B cell (primary cell): ENCODE results near the gene NDEL1. TPM values are rescaled to one million over a fixed set of nuclear protein-coding genes. Genes with fewer than 3 reads are reported as not detected.

ENCODE experiments used
- ATAC-seq: fragments of 200-7000 bp; cut with Tn5 transposase; one replicate; pipeline ENCODE4 v1.10.0; 2021; ENCODE audit warnings: low read depth, mild to moderate bottlenecking, moderate number of reproducible peaks, moderate library complexity
- CTCF ChIA-PET: fragments of 350-600 bp; sonication (Branson Sonifier 250); formaldehyde crosslinking; loops from one replicate; lab custom pipeline; 2021; ENCODE audit warnings: antibody characterized with exemption, inconsistent platforms; lab: Charles Lee
- POLR2A ChIA-PET: fragments of 350-600 bp; sonication (Branson Sonifier 250); formaldehyde crosslinking; loops from one replicate; lab custom pipeline; 2021; ENCODE audit warnings: antibody characterized with exemption; lab: Charles Lee
- DNase-seq: peaks from one replicate; pipeline ENCODE4 v3.0.0; 2013
- H2AFZ ChIP-seq: 2 replicates; pipeline ENCODE4 v1.6.1; 2012; ENCODE audit warnings: mild to moderate bottlenecking, low read depth, low read length; ENCODE audit not compliant: insufficient read depth, poor library complexity, severe bottlenecking
- H3K27ac ChIP-seq, 2 donors: 1 replicate in 1 of 2; 2 replicates in 1 of 2; pipeline ENCODE4 v1.5.1; 2012 to 2013; ENCODE audit warnings: low read length in 2 of 2, mild to moderate bottlenecking in 2 of 2, moderate library complexity in 1 of 2
- H3K27me3 ChIP-seq, 4 experiments: fragments of 200-600 bp in 1 of 4; sonication (generic) in 1 of 4; replicated peaks in 1 of 4; 1 replicate in 2 of 4; 2 replicates in 2 of 4; pipeline versions ENCODE4 v1.6.1 to v1.7.0; 2013 to 2016; ENCODE audit warnings: low read length in 3 of 4, mild to moderate bottlenecking in 2 of 4, mixed read lengths in 1 of 4, moderate library complexity in 1 of 4; ENCODE audit not compliant: insufficient read depth in 4 of 4, control insufficient read depth in 3 of 4; ENCODE audit errors: control extremely low read depth in 1 of 4
- H3K36me3 ChIP-seq, 2 experiments: replicated peaks in 1 of 2; 1 replicate in 1 of 2; 2 replicates in 1 of 2; pipeline versions ENCODE4 v1.6.1 to v1.7.1; 2013; ENCODE audit warnings: low read length in 1 of 2; ENCODE audit not compliant: insufficient read depth in 2 of 2, control insufficient read depth in 1 of 2; ENCODE audit errors: control extremely low read depth in 1 of 2, extremely low read depth in 1 of 2
- H3K4me1 ChIP-seq, 2 donors: fragments of 200-600 bp in 1 of 2; sonication (generic) in 1 of 2; 1 replicate in 1 of 2; 2 replicates in 1 of 2; pipeline versions ENCODE4 v1.5.1 to v1.6.1; 2013 to 2017; ENCODE audit warnings: low read length in 2 of 2; ENCODE audit not compliant: control insufficient read depth in 2 of 2, insufficient read depth in 2 of 2
- H3K4me2 ChIP-seq: replicated peaks from 2 replicates; pipeline ENCODE3; 2012; ENCODE audit warnings: mild to moderate bottlenecking, low read depth, low read length; ENCODE audit not compliant: poor library complexity, severe bottlenecking
- H3K4me3 ChIP-seq, 5 experiments: fragments of 200-600 bp in 1 of 5; sonication (generic) in 1 of 5; 1 replicate in 3 of 5; 2 replicates in 2 of 5; pipeline versions ENCODE4 v1.5.1 to v1.7.0; 2011 to 2016; ENCODE audit warnings: low read length in 4 of 5, mild to moderate bottlenecking in 4 of 5, low read depth in 2 of 5, control low read depth in 1 of 5, moderate library complexity in 1 of 5; ENCODE audit not compliant: insufficient read depth in 1 of 5; ENCODE audit errors: control extremely low read depth in 1 of 5, extremely low read depth in 1 of 5
- H3K79me2 ChIP-seq: fragments of 200-600 bp; sonication (generic); one replicate; pipeline ENCODE4 v1.6.0; 2016; ENCODE audit warnings: low read length; ENCODE audit not compliant: control insufficient read depth, insufficient read depth
- H3K9ac ChIP-seq: fragments of 200-600 bp; sonication (generic); 2 replicates; pipeline ENCODE4 v1.6.1; 2017; ENCODE audit warnings: mild to moderate bottlenecking, low read length, moderate library complexity
- H3K9me3 ChIP-seq, 3 donors: one replicate each; pipeline versions ENCODE4 v1.6.1 to v1.7.1; 2013; ENCODE audit warnings: low read length in 2 of 3; ENCODE audit not compliant: control insufficient read depth in 2 of 3, insufficient read depth in 1 of 3; ENCODE audit errors: control extremely low read depth in 1 of 3
- H4K20me1 ChIP-seq: 2 replicates; pipeline ENCODE4 v1.6.0; 2012; ENCODE audit warnings: mild to moderate bottlenecking, low read length; ENCODE audit not compliant: insufficient read depth, control insufficient read depth, poor library complexity, severe bottlenecking
- H3K27ac Mint-ChIP-seq: one replicate; pipeline ENCODE4 v1.8.0; 2021; ENCODE audit warnings: mixed read lengths
- H3K27me3 Mint-ChIP-seq: one replicate; pipeline ENCODE4 v1.8.0; 2021; ENCODE audit warnings: mixed read lengths
- H3K4me1 Mint-ChIP-seq: one replicate; pipeline ENCODE4 v1.8.0; 2021; ENCODE audit warnings: mixed read lengths
- H3K4me3 Mint-ChIP-seq: one replicate; pipeline ENCODE4 v1.8.0; 2021; ENCODE audit warnings: mixed read lengths
- H3K9me3 Mint-ChIP-seq: one replicate; pipeline ENCODE4 v1.8.0; 2022; ENCODE audit warnings: mixed read lengths; ENCODE audit not compliant: insufficient read depth
- EZH2 ChIP-seq: IDR thresholded peaks from 2 replicates; pipeline ENCODE4 v1.6.1; 2012; ENCODE audit warnings: borderline replicate concordance, low read depth, mild to moderate bottlenecking, moderate library complexity, low read length; ENCODE audit not compliant: insufficient read depth, poor library complexity, severe bottlenecking
- WGBS: methylation state at CpG from one replicate; pipeline ENCODE4 v1.1.5; 2013; ENCODE audit warnings: missing lambda C conversion rate; ENCODE audit not compliant: insufficient coverage; 5-methylcytosine and 5-hydroxymethylcytosine counted together
- intact Hi-C: fragments of 100-400 bp; cut with micrococcal nuclease; formaldehyde crosslinking; loops from one replicate; pipeline ENCODE4 v1.10.0; 2022
- polyA plus RNA-seq: library from polyadenylated mRNA; depleted of rRNA; stranded (reverse); fragments of >200 nt; gene quantifications from 2 replicates; pipeline ENCODE4 v1.2.3, GENCODE V29; 2012
- total RNA-seq, 2 donors: library from RNA; stranded (reverse); fragments of 120-200 nt in 1 of 2; gene quantifications; 1 replicate in 1 of 2; 2 replicates in 1 of 2; pipeline versions ENCODE4 v1.2.3 to v1.2.4, GENCODE V29; 2013 to 2022
- TF ChIP-seq, protein P1 (sequence below): fragments of 200-600 bp; IDR thresholded peaks from one replicate; pipeline ENCODE4 v1.8.0; 2022; ENCODE audit warnings: antibody characterized with exemption, mild to moderate bottlenecking

Gene NDEL1
- total and polyA plus RNA-seq, 2 donors (not counting 1 experiment from before 2014, with no cell fraction given): 30.2 to 108 TPM

DNA sequence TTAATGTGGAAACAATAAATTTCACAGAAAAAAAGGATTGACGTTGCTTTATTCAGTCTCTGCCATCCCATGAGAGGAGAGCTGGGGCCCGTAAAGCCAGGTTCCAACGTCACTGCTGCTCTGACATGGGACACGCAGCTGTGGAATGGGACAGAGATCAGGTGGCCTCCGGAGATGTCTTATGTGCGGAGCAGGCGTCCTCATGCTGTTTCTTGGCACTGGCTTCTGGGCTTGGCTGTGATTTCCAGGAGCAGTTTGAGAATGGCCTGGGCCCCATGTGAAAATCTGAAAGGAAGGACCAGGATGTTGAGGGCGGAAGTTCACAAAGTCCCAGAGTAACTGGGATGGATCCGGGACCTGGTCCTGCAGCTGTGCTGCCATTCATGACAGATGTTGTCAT, 32.4 kb downstream of the NDEL1 start:
- H3K27ac Mint-ChIP-seq: no peak overlapping the region
- POLR2A ChIA-PET: no interaction called here

DNA sequence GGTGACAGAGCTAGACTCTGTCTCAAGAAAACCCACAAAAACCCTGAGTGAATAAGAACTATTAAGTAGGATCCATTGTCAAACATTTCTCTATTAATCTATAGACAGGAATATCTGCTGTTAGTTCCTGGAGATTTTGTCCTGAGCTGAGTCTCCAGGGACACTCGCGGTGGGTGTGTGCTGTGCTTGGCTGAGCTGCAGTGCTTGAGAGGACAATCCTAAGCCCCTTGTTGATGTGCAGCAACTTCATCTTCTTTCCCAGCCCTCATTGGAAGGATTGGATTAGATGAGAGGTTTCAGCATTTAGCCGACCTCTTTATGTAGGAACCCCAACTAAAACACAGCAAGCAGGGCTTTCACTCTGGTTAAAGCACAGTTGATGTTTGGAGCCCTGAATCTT, 33.3 kb downstream of the NDEL1 start:
- peaks cover 2 to 77% of the 10 kb centered on the region in 2 experiments for H3K36me3 ChIP-seq
- no peak overlapping the region for H2AFZ ChIP-seq
- H3K9ac ChIP-seq: no peak overlapping the region
- WGBS: 88% methylated on average over 3 of the region's 3 CpGs
- H3K27me3 Mint-ChIP-seq: no peaks in the 10 kb centered on the region
- no peak overlapping the region for H3K4me3 Mint-ChIP-seq
- ATAC-seq (no peak), DNase-seq (no peak)
- intact Hi-C loops: no loop called here
- H3K9me3 Mint-ChIP-seq: no peaks in the 10 kb centered on the region
- peaks cover 43% of the 10 kb centered on the region for H4K20me1 ChIP-seq
- TF ChIP-seq, protein P1, sequence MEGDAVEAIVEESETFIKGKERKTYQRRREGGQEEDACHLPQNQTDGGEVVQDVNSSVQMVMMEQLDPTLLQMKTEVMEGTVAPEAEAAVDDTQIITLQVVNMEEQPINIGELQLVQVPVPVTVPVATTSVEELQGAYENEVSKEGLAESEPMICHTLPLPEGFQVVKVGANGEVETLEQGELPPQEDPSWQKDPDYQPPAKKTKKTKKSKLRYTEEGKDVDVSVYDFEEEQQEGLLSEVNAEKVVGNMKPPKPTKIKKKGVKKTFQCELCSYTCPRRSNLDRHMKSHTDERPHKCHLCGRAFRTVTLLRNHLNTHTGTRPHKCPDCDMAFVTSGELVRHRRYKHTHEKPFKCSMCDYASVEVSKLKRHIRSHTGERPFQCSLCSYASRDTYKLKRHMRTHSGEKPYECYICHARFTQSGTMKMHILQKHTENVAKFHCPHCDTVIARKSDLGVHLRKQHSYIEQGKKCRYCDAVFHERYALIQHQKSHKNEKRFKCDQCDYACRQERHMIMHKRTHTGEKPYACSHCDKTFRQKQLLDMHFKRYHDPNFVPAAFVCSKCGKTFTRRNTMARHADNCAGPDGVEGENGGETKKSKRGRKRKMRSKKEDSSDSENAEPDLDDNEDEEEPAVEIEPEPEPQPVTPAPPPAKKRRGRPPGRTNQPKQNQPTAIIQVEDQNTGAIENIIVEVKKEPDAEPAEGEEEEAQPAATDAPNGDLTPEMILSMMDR: no peak
- TF ChIP-seq EZH2: no peak
- H3K9me3 ChIP-seq: no peaks in the 10 kb centered on the region
- ChIA-PET POLR2A (no interaction called here), CTCF (no interaction called here)
- H3K4me1 ChIP-seq: no peaks in the 10 kb centered on the region
- no peak overlapping the region for H3K4me3 ChIP-seq
- no peaks in the 10 kb centered on the region for H3K4me1 Mint-ChIP-seq
- H3K79me2 ChIP-seq: peaks cover 9% of the 10 kb centered on the region
- H3K27ac ChIP-seq: no peak overlapping the region
- no peak overlapping the region for H3K27ac Mint-ChIP-seq
- no peaks in the 10 kb centered on the region for H3K27me3 ChIP-seq
- no peak overlapping the region for H3K4me2 ChIP-seq

More for the DNA sequence above, 32.4 kb downstream of the NDEL1 start:
- Mint-ChIP-seq H3K4me3 (no peak overlapping the region), H3K27me3 (no peaks in the 10 kb centered on the region), H3K4me1 (no peaks in the 10 kb centered on the region), H3K9me3 (no peaks in the 10 kb centered on the region)
- no peak overlapping the region for H3K4me3 ChIP-seq
- intact Hi-C loops: no loop called here
- CTCF ChIA-PET: no interaction called here
- DNase-seq: no peak
- peaks cover 52% of the 10 kb centered on the region for H4K20me1 ChIP-seq
- no peaks in the 10 kb centered on the region for H3K27me3 ChIP-seq
- no peak overlapping the region for H3K27ac ChIP-seq
- no peak overlapping the region for H3K4me2 ChIP-seq
- H2AFZ ChIP-seq: no peak overlapping the region
- 96% methylated on average over 9 of the region's 9 CpGs for WGBS
- H3K9me3 ChIP-seq: no peaks in the 10 kb centered on the region
- no peak for ATAC-seq
- peaks cover 18% of the 10 kb centered on the region for H3K79me2 ChIP-seq
- H3K36me3 ChIP-seq: peaks cover 0 to 76% of the 10 kb centered on the region in 2 experiments
- no peaks in the 10 kb centered on the region for H3K4me1 ChIP-seq
- no peak overlapping the region for H3K9ac ChIP-seq
- TF ChIP-seq, protein P1: no peak
- TF ChIP-seq EZH2: no peak
